ENCODE data around the gene ATF6.

Gene ATF6

DNA sequence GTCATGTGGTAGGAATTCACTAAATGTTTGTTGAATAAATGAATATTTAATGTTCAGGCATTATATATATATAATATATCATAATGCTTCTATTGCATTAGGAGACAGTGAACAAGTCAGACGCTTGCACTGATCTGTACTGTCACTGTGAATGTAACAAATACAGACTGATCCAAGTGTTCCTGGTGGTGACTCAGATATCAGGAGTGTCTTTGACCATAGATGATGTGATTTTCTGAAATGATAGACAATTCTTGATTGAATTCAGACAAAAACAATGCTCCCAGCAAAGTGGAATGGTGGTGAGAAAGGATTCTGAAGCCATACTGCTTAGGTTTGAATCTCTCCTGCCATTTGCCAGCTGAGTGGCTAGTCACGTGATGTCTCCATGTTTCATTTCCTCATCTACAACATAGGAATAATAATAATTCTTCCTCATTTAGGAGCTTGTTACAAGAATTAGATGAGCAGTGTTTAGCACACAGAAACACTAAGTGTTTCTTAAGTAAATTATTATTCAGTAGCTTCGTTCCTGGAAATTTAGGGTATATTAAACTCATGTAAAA lies 186.6 kb downstream of the ATF6 start:
- H3K9ac ChIP-seq (ENCODE audit: insufficient read length), result no peak overlapping the region
- no peak for TF ChIP-seq EZH2 (IDR thresholded peaks at IDR 0.05)
- no peak for TF ChIP-seq POLR2AphosphoS5 (IDR thresholded peaks at IDR 0.05; ENCODE audit: borderline replicate concordance, low read depth, low read length)
- peaks cover 4% of the 10 kb centered on the region; the same call in 1 of the 2 replicates for H3K36me3 ChIP-seq (ENCODE audit: insufficient read depth, low read length)
- H3K9me3 ChIP-seq (ENCODE audit: low read depth, low read length), result peaks cover 7% of the 10 kb centered on the region; the same call in 1 of the 2 replicates
- DNase-seq (ENCODE audit: low read depth, low spot score), result no peak
- peak overlapping the region; percentile 3; the same call in 1 of the 2 replicates for H3K27ac ChIP-seq
- no peak overlapping the region for H3K4me3 ChIP-seq

DNA sequence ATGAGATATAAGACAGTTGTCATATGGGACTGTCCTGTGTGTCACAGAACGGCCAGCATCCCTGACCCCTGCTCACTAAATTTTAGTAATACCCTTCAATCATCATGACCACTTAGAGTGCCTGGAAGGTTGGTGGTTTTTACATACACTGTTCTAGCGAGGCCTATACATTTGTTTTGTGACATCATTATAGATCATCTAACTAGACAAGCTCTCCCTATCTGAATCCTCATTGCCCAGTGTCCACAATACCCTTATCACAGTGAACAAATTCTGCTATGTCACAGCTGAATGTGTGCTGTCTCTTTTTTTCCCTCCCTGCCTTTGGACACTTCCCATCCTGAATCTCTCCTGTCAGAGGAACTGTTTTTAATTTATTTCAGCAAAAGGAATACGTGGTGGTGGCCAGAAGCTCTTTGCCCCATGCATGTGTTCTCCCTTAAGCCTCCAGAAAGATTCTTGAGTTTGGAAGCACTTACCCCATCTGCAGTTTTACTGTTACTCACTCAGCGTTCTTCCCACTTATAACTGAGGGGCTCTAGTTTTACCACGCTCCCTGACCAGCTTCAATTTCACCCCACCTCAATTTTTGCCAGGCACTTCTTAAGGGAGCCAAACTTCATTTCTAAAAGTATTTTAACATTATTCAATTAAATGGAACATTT lies 187.3 kb downstream of the ATF6 start:
- Histone ChIP-seq H3K9me3 (ENCODE audit: low read depth, low read length) (peaks cover 7% of the 10 kb centered on the region; the same call in 1 of the 2 replicates), H3K4me3 (no peak overlapping the region), H3K27ac (peak overlapping the region; percentile 3; the same call in 1 of the 2 replicates), H3K36me3 (ENCODE audit: insufficient read depth, low read length) (peaks cover 5% of the 10 kb centered on the region), H3K9ac (ENCODE audit: insufficient read length) (no peak overlapping the region)
- no peak for DNase-seq (ENCODE audit: low read depth, low spot score)
- TF ChIP-seq FOXP2 (optimal IDR thresholded peaks at IDR 0.05; ENCODE audit: control extremely low read depth, extremely low read length, insufficient read depth), result no peak
- no peak for TF ChIP-seq POLR2AphosphoS5 (IDR thresholded peaks at IDR 0.05; ENCODE audit: borderline replicate concordance, low read depth, low read length)
- TF ChIP-seq EZH2 (IDR thresholded peaks at IDR 0.05), result no peak

DNA sequence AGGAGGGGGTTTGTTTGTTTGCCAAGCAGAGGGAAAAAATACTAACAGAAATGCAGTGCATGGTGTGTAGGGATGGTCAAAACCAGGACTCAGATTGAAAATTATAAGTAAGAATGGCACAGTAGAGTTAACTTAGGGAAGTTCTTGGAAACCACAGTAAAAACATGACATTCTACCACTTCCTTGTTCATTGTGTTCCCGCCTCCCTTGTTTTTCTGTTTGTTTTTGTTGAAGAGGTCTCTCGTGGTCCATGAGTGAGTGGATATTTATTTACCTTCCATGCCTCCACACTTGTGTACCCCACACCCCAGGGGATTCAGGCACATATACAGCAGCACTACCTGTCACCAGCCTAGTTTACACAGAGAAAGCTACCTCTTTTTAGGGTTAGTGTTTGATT lies 187.9 kb downstream of the ATF6 start:
- DNase-seq (ENCODE audit: low read depth, low spot score), result no peak
- Histone ChIP-seq H3K27ac (0 out of 2 replicates have a peak overlapping the region, but pooled peaks have one; percentile 3), H3K9ac (ENCODE audit: insufficient read length) (no peak overlapping the region), H3K36me3 (ENCODE audit: insufficient read depth, low read length) (peaks cover 12% of the 10 kb centered on the region), H3K9me3 (ENCODE audit: low read depth, low read length) (peaks cover 7% of the 10 kb centered on the region; the same call in 1 of the 2 replicates), H3K4me3 (no peak overlapping the region)
- TF ChIP-seq FOXP2 (optimal IDR thresholded peaks at IDR 0.05; ENCODE audit: control extremely low read depth, extremely low read length, insufficient read depth), result no peak
- no peak for TF ChIP-seq POLR2AphosphoS5 (IDR thresholded peaks at IDR 0.05; ENCODE audit: borderline replicate concordance, low read depth, low read length)

GRCh38 chr1:161954466-161954865 lies 188.3 kb downstream of the ATF6 start:
- no peak for DNase-seq (ENCODE audit: low read depth, low spot score)
- peaks cover 3% of the 10 kb centered on the region; the same call in 1 of the 2 replicates for H3K9me3 ChIP-seq (ENCODE audit: low read depth, low read length)
- TF ChIP-seq EZH2 (IDR thresholded peaks at IDR 0.05) (no peak), POLR2AphosphoS5 (IDR thresholded peaks at IDR 0.05; ENCODE audit: borderline replicate concordance, low read depth, low read length) (no peak), FOXP2 (optimal IDR thresholded peaks at IDR 0.05; ENCODE audit: control extremely low read depth, extremely low read length, insufficient read depth) (no peak)
- H3K9ac ChIP-seq (ENCODE audit: insufficient read length), result no peak overlapping the region
- no peak overlapping the region for H3K4me3 ChIP-seq
- H3K36me3 ChIP-seq (ENCODE audit: insufficient read depth, low read length), result peaks cover 12% of the 10 kb centered on the region
- no peak overlapping the region; the same call in 1 of the 2 replicates for H3K27ac ChIP-seq

GRCh38 chr1:161955606-161956005 lies 189.5 kb downstream of the ATF6 start:
- H3K27ac ChIP-seq, result peak overlapping the region; percentile 97
- no peak overlapping the region for H3K9ac ChIP-seq (ENCODE audit: insufficient read length)
- peaks cover 9% of the 10 kb centered on the region; the same call in 1 of the 2 replicates for H3K36me3 ChIP-seq (ENCODE audit: insufficient read depth, low read length)
- TF ChIP-seq EZH2 (IDR thresholded peaks at IDR 0.05) (no peak), POLR2AphosphoS5 (IDR thresholded peaks at IDR 0.05; ENCODE audit: borderline replicate concordance, low read depth, low read length) (no peak), FOXP2 (optimal IDR thresholded peaks at IDR 0.05; ENCODE audit: control extremely low read depth, extremely low read length, insufficient read depth) (no peak)
- no peaks in the 10 kb centered on the region for H3K9me3 ChIP-seq (ENCODE audit: low read depth, low read length)
- peak overlapping the region; percentile 69 for H3K4me3 ChIP-seq
- no peak for DNase-seq (ENCODE audit: low read depth, low spot score)

- TF ChIP-seq POLR2AphosphoS5 (IDR thresholded peaks at IDR 0.05; ENCODE audit: borderline replicate concordance, low read depth, low read length) (no peak), EZH2 (IDR thresholded peaks at IDR 0.05) (no peak), FOXP2 (optimal IDR thresholded peaks at IDR 0.05; ENCODE audit: control extremely low read depth, extremely low read length, insufficient read depth) (no peak)
- Histone ChIP-seq H3K4me3 (peak overlapping the region; percentile 69), H3K9ac (ENCODE audit: insufficient read length) (peak overlapping the region; percentile 39), H3K27ac (peak overlapping the region; percentile 97), H3K36me3 (ENCODE audit: insufficient read depth, low read length) (peaks cover 9% of the 10 kb centered on the region; the same call in 1 of the 2 replicates), H3K9me3 (ENCODE audit: low read depth, low read length) (no peaks in the 10 kb centered on the region)
- peak; percentile 85 for DNase-seq (ENCODE audit: low read depth, low spot score)
Measured at GRCh38 chr1:161956097-161956496, 190.0 kb downstream of the ATF6 start.

DNA sequence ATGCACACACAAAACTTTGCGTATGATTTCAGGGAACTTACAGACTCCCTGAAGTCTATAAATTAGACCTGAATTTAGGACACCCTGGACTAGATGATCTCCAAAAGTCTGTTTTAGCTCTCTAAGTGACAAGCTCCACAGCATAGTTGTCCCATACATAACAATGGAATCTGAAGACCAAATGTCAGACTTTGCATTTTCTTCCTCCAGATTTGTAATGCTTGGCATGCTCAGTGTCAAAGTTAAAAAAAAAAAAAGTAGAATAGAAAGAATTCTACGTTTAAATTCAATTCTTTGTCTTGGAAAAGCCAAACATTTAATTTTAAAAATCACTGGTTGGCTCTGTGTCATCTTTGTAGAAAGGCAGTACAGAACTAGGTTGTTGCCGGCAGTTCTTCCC lies 190.8 kb downstream of the ATF6 start:
- no peak overlapping the region for H3K9ac ChIP-seq (ENCODE audit: insufficient read length)
- peaks cover 9% of the 10 kb centered on the region; the same call in 1 of the 2 replicates for H3K36me3 ChIP-seq (ENCODE audit: insufficient read depth, low read length)
- DNase-seq (ENCODE audit: low read depth, low spot score), result no peak
- peak overlapping the region; percentile 69 for H3K4me3 ChIP-seq
- H3K27ac ChIP-seq, result peak overlapping the region; percentile 97
- TF ChIP-seq FOXP2 (optimal IDR thresholded peaks at IDR 0.05; ENCODE audit: control extremely low read depth, extremely low read length, insufficient read depth) (no peak), EZH2 (IDR thresholded peaks at IDR 0.05) (no peak), POLR2AphosphoS5 (IDR thresholded peaks at IDR 0.05; ENCODE audit: borderline replicate concordance, low read depth, low read length) (no peak)
- H3K9me3 ChIP-seq (ENCODE audit: low read depth, low read length), result no peaks in the 10 kb centered on the region

DNA sequence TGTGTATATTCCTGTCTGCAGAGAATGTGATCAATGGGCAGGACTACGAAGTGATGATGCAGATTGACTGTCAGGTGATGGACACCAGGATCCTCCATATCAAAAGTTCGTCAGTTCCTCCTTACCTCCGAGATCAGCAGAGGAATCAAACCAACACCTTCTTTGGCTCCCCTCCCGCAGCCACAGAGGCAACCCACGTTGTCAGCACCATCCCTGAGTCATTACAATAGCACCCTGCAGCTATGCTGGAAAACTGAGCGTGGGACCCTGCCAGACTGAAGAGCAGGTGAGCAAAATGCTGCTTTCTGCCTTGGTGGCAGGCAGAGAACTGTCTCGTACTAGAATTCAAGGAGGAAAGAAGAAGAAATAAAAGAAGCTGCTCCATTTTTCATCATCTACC lies 192.3 kb downstream of the ATF6 start:
- peaks cover 9% of the 10 kb centered on the region; the same call in 1 of the 2 replicates for H3K36me3 ChIP-seq (ENCODE audit: insufficient read depth, low read length)
- TF ChIP-seq EZH2 (IDR thresholded peaks at IDR 0.05) (no peak), POLR2AphosphoS5 (IDR thresholded peaks at IDR 0.05; ENCODE audit: borderline replicate concordance, low read depth, low read length) (no peak), FOXP2 (optimal IDR thresholded peaks at IDR 0.05; ENCODE audit: control extremely low read depth, extremely low read length, insufficient read depth) (no peak)
- H3K9ac ChIP-seq (ENCODE audit: insufficient read length), result no peak overlapping the region
- H3K9me3 ChIP-seq (ENCODE audit: low read depth, low read length), result no peaks in the 10 kb centered on the region
- no peak overlapping the region for H3K27ac ChIP-seq
- H3K4me3 ChIP-seq, result no peak overlapping the region
- DNase-seq (ENCODE audit: low read depth, low spot score), result no peak
